K562 (cell line): Measurements from ENCODE around the gene BMP6. TPM values are rescaled to one million over a fixed set of nuclear protein-coding genes. Genes with fewer than 3 reads are reported as not detected.
A peak's percentile ranks its signal among the peaks of the same experiment; 100 is the strongest.

ENCODE experiments used
- ATAC-seq: fragments of 200-7000 bp; cut with Tn5 transposase; 3 replicates; pipeline ENCODE4 v1.9.1; 2020; ENCODE audit warnings: moderate library complexity
- BruUV-seq: library from RNA; stranded (reverse); fragments of 400-500 nt; replicated peaks from 2 replicates; lab custom pipeline; 2021; lab: Mats Ljungman, UMichigan
- CTCF ChIA-PET: fragments of 300-600 bp; formaldehyde crosslinking; extraction: SDS; loops from one replicate; lab custom pipeline; 2021; ENCODE audit warnings: low intra/inter-chr PET ratio; lab: Yijun Ruan, JAX
- POLR2A ChIA-PET: fragments of 300-600, 350-650 bp; sonication (Branson Sonifier 250); formaldehyde crosslinking; extraction: SDS; loops from one replicate; lab custom pipeline; 2021; ENCODE audit warnings: antibody characterized with exemption, inconsistent platforms; lab: Yijun Ruan, JAX
- DNase-seq, 4 experiments: peaks; one replicate each; pipeline versions ENCODE4 v3.0.0 to v3.0.0-alpha.2; 2011 to 2018; ENCODE audit warnings: low spot score in 3 of 4, mixed read lengths in 3 of 4; ENCODE audit errors: extremely low read depth in 1 of 4
- FAIRE-seq: peaks from 2 replicates; lab custom pipeline; 2011; peaks lifted over from hg19 to GRCh38; lab: Jason Lieb, UNC
- H2AFZ ChIP-seq: 2 replicates; pipeline ENCODE4 v1.6.0; 2011; ENCODE audit warnings: low read depth, low read length, control low read depth, inconsistent platforms
- H3K27ac ChIP-seq: fragments of 200-600 bp; 3 replicates; pipeline ENCODE4 v1.8.0; 2011; ENCODE audit warnings: low read depth, mild to moderate bottlenecking, control low read depth, inconsistent platforms, low read length, moderate library complexity, mixed read lengths; ENCODE audit errors: extremely low read depth
- H3K27me3 ChIP-seq, 2 experiments: fragments of 300-600 bp in 1 of 2; 2 replicates in 1 of 2; 3 replicates in 1 of 2; pipeline versions ENCODE4 v1.6.0 to v1.8.0; 2011; ENCODE audit warnings: inconsistent platforms in 2 of 2, low read length in 2 of 2, mild to moderate bottlenecking in 1 of 2, mixed read lengths in 1 of 2, moderate library complexity in 1 of 2; ENCODE audit not compliant: control insufficient read depth in 2 of 2, insufficient read depth in 2 of 2
- H3K36me3 ChIP-seq: fragments of 300-600 bp; 3 replicates; pipeline ENCODE4 v1.8.0; 2011; ENCODE audit warnings: mild to moderate bottlenecking, low read length, inconsistent platforms; ENCODE audit not compliant: control insufficient read depth, insufficient read depth
- H3K4me1 ChIP-seq, 2 experiments: fragments of 200-600 bp in 1 of 2; replicated peaks in 1 of 2; 2 replicates in 1 of 2; 3 replicates in 1 of 2; pipeline versions ENCODE4 v1.5.1 to v1.8.0; 2011; ENCODE audit warnings: inconsistent platforms in 2 of 2, low read length in 2 of 2, mild to moderate bottlenecking in 1 of 2, mixed read lengths in 1 of 2, moderate library complexity in 1 of 2; ENCODE audit not compliant: control insufficient read depth in 2 of 2, insufficient read depth in 2 of 2
- H3K4me2 ChIP-seq: 2 replicates; pipeline ENCODE4 v1.6.1; 2011; ENCODE audit warnings: low read length, control low read depth, inconsistent platforms, mixed read lengths; ENCODE audit not compliant: insufficient read depth
- H3K4me3 ChIP-seq: fragments of 200-600 bp; sonication (generic), shearing (Covaris generic); 2 replicates; pipeline ENCODE4 v1.5.1; 2016; ENCODE audit warnings: control low read depth, inconsistent platforms
- H3K79me2 ChIP-seq: fragments of 200-600 bp; 3 replicates; pipeline ENCODE4 v1.8.0; 2011; ENCODE audit warnings: low read length, inconsistent platforms; ENCODE audit not compliant: control insufficient read depth, insufficient read depth
- H3K9ac ChIP-seq, 2 experiments: 2 replicates each; pipeline versions ENCODE4 v1.6.0 to v1.6.1; 2011; ENCODE audit warnings: low read depth in 2 of 2, low read length in 2 of 2, control low read depth in 1 of 2, inconsistent platforms in 1 of 2, mild to moderate bottlenecking in 1 of 2, mixed read lengths in 1 of 2; ENCODE audit not compliant: insufficient read depth in 1 of 2
- H3K9me1 ChIP-seq: one replicate; pipeline ENCODE4 v1.6.0; 2011; ENCODE audit warnings: inconsistent platforms, mild to moderate bottlenecking, low read length, moderate library complexity; ENCODE audit not compliant: control insufficient read depth, insufficient read depth
- H3K9me3 ChIP-seq: replicated peaks from 2 replicates; pipeline ENCODE4 v1.5.1; 2011; ENCODE audit warnings: low read depth, low read length, inconsistent platforms; ENCODE audit not compliant: control insufficient read depth, insufficient read depth
- H4K20me1 ChIP-seq: replicated peaks from 2 replicates; pipeline ENCODE4 v1.6.1; 2011; ENCODE audit warnings: low read length, inconsistent platforms, mixed read lengths; ENCODE audit not compliant: control insufficient read depth, insufficient read depth
- BACH1 ChIP-seq: fragments of 200-800 bp; sonication (Bioruptor generic); IDR thresholded peaks from 2 replicates; pipeline ENCODE4 v1.6.1; 2016; ENCODE audit warnings: missing genetic modification characterization, missing compliant biosample characterization
- C11orf30 ChIP-seq: fragments of 450-650 bp; IDR thresholded peaks from 2 replicates; pipeline ENCODE4 v1.6.1; 2016; ENCODE audit warnings: low read depth, mild to moderate bottlenecking
- CHAMP1 ChIP-seq: fragments of 450-650 bp; IDR thresholded peaks from 2 replicates; pipeline ENCODE4 v1.6.1; 2016; ENCODE audit warnings: mild to moderate bottlenecking
- ERF ChIP-seq: fragments of 450-650 bp; formaldehyde crosslinking; IDR thresholded peaks from 2 replicates; pipeline ENCODE4 v1.4.0; 2020; ENCODE audit warnings: mild to moderate bottlenecking, mixed read lengths
- GABPA ChIP-seq: fragments of 200-800 bp; sonication (Bioruptor generic); conservative IDR thresholded peaks from 2 replicates; pipeline ENCODE4 v1.6.1; 2016; ENCODE audit warnings: low read depth, missing genetic modification characterization, missing compliant biosample characterization
- HMGN3 ChIP-seq: IDR thresholded peaks from 2 replicates; pipeline ENCODE4 v1.6.1; 2011; ENCODE audit warnings: borderline replicate concordance, low read depth, mild to moderate bottlenecking, mixed read lengths, low read length; ENCODE audit not compliant: insufficient read length; ENCODE audit errors: extremely low read depth
- MAFK ChIP-seq: IDR thresholded peaks from 2 replicates; pipeline ENCODE4 v1.6.1; 2011; ENCODE audit warnings: low read length, improper control_type of control experiment
- MEIS2 ChIP-seq: fragments of 450-650 bp; IDR thresholded peaks from 2 replicates; pipeline ENCODE4 v1.6.1; 2014; ENCODE audit warnings: mild to moderate bottlenecking; ENCODE audit not compliant: partially characterized antibody
- NFE2 ChIP-seq: IDR thresholded peaks from 2 replicates; pipeline ENCODE4 v1.6.1; 2014; ENCODE audit warnings: antibody characterized with exemption, low read depth
- TBL1XR1 ChIP-seq, 2 experiments: IDR thresholded peaks; 2 replicates each; pipeline ENCODE4 v1.6.1; 2012; ENCODE audit warnings: improper control_type of control experiment in 2 of 2, low read length in 2 of 2, mild to moderate bottlenecking in 1 of 2
- ZC3H11A ChIP-seq: IDR thresholded peaks from 2 replicates; pipeline ENCODE4 v1.6.1; 2012; ENCODE audit warnings: low read depth, low read length, improper control_type of control experiment
- ZNF316 ChIP-seq: fragments of 450-650 bp; IDR thresholded peaks from 2 replicates; pipeline ENCODE4 v1.6.1; 2016
- WGBS: fragments of 100-300 bp; shearing (Covaris generic); methylation state at CpG from one replicate; pipeline ENCODE4 v1.1.6; 2016; ENCODE audit warnings: low coverage, mixed read lengths; ENCODE audit not compliant: insufficient coverage; ENCODE audit errors: missing lambda C conversion rate; 5-methylcytosine and 5-hydroxymethylcytosine counted together
- in situ Hi-C: fragments of 300-500 bp; cut with MboI; formaldehyde crosslinking; loops from 4 replicates; pipeline ENCODE4 v1.15.0; 2018; ENCODE audit warnings: inconsistent platforms, mixed read lengths
- intact Hi-C: fragments of 100-400 bp; cut with micrococcal nuclease; formaldehyde crosslinking; loops from 2 replicates; pipeline ENCODE4 v1.14.2; 2022
- polyA plus RNA-seq, 8 experiments: library from polyadenylated mRNA; depleted of rRNA in 4 of 8; stranded (reverse) in 5 of 8; unstranded in 3 of 8; fragments of >200 nt; fragmentation: Nextera tagmentation in 2 of 8; fragmentation: Illumina TruSeq in 1 of 8; extraction: Ambion mirVana in 2 of 8; extraction: Trizol in 1 of 8; gene quantifications; 2 replicates each; pipeline versions ENCODE4 v1.2.1 to v1.2.3, GENCODE V29; 2011 to 2014; ENCODE audit warnings: inconsistent platforms in 1 of 8, missing spikeins in 1 of 8
- total RNA-seq, 7 experiments: library from RNA; depleted of rRNA in 6 of 7; stranded (reverse); fragments of >200 nt in 6 of 7; fragmentation: Illumina TruSeq in 2 of 7; extraction: Trizol in 2 of 7; gene quantifications; 2 replicates each; pipeline versions ENCODE4 v1.2.1 to v1.2.3, GENCODE V29; 2011 to 2021; ENCODE audit warnings: low replicate concordance in 1 of 7
- TF ChIP-seq, protein P1 (sequence below): fragments of 450-650 bp; IDR thresholded peaks from one replicate; pipeline ENCODE4 v1.6.1; 2018; ENCODE audit warnings: mild to moderate bottlenecking, moderate library complexity; ENCODE audit not compliant: partially characterized antibody
- TF ChIP-seq, protein P2 (sequence below): sonication (generic); formaldehyde crosslinking; IDR thresholded peaks from 2 replicates; pipeline ENCODE4 v1.5.0; 2020; ENCODE audit warnings: missing genetic modification reagents
- TF ChIP-seq, protein P3 (sequence below), 2 experiments: IDR thresholded peaks in 1 of 2; conservative IDR thresholded peaks in 1 of 2; 2 replicates each; pipeline ENCODE4 v1.6.1; 2016; ENCODE audit warnings: low read depth in 2 of 2, mild to moderate bottlenecking in 1 of 2, missing compliant biosample characterization in 1 of 2, missing genetic modification characterization in 1 of 2, moderate library complexity in 1 of 2

Gene BMP6
- total and polyA plus RNA-seq, 9 of the 15 experiments (the other 6 are each of a cell fraction or from before 2014, with no cell fraction given) = 0.01 to 0.13 (median 0.06) TPM; not detected in 3

- POLR2A ChIA-PET = no interaction called here
- DNase-seq = no peak
- H3K9me1 ChIP-seq = no peaks in the 10 kb centered on the region
- no peaks in the 10 kb centered on the region for H4K20me1 ChIP-seq
- H3K4me1 ChIP-seq = no peaks in the 10 kb centered on the region
- peaks cover 29 to 64% of the 10 kb centered on the region in 2 experiments for H3K27me3 ChIP-seq
- ATAC-seq = no peak
- no peak overlapping the region for H3K4me2 ChIP-seq
- H3K4me3 ChIP-seq = no peak overlapping the region
- no peaks in the 10 kb centered on the region for H3K79me2 ChIP-seq
- CTCF ChIA-PET = no interaction called here
- no TSS peak for BruUV-seq
- FAIRE-seq = no peak
- no peak overlapping the region for H2AFZ ChIP-seq
- no peak overlapping the region for H3K27ac ChIP-seq
- intact Hi-C loops = no loop called here
- no peaks in the 10 kb centered on the region for H3K36me3 ChIP-seq
- WGBS = 0% methylated on average over 3 of the region's 3 CpGs
- no peaks in the 10 kb centered on the region for H3K9me3 ChIP-seq
- in situ Hi-C loops = no loop called here
- H3K9ac ChIP-seq = no peak overlapping the region
- TF ChIP-seq, protein P1, sequence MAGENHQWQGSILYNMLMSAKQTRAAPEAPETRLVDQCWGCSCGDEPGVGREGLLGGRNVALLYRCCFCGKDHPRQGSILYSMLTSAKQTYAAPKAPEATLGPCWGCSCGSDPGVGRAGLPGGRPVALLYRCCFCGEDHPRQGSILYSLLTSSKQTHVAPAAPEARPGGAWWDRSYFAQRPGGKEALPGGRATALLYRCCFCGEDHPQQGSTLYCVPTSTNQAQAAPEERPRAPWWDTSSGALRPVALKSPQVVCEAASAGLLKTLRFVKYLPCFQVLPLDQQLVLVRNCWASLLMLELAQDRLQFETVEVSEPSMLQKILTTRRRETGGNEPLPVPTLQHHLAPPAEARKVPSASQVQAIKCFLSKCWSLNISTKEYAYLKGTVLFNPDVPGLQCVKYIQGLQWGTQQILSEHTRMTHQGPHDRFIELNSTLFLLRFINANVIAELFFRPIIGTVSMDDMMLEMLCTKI = no peak
- TF ChIP-seq ZNF316 (peak; percentile 96), MEIS2 (peak; percentile 18), MAFK (peak; percentile 93), HMGN3 (no peak), BACH1 (tag) (peak; percentile 71), GABPA (tag) (no peak), NFE2 (peak; percentile 53), CHAMP1 (no peak), ZC3H11A (no peak), ERF (CRISPR knock-in tag) (no peak), TBL1XR1 (IDR thresholded peaks at IDR 0.05; ENCODE audit: low read length in 2 of 2) (no peak), C11orf30 (peak; percentile 93)
- TF ChIP-seq, protein P2, sequence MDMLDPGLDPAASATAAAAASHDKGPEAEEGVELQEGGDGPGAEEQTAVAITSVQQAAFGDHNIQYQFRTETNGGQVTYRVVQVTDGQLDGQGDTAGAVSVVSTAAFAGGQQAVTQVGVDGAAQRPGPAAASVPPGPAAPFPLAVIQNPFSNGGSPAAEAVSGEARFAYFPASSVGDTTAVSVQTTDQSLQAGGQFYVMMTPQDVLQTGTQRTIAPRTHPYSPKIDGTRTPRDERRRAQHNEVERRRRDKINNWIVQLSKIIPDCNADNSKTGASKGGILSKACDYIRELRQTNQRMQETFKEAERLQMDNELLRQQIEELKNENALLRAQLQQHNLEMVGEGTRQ = no peak
- TF ChIP-seq, protein P3, sequence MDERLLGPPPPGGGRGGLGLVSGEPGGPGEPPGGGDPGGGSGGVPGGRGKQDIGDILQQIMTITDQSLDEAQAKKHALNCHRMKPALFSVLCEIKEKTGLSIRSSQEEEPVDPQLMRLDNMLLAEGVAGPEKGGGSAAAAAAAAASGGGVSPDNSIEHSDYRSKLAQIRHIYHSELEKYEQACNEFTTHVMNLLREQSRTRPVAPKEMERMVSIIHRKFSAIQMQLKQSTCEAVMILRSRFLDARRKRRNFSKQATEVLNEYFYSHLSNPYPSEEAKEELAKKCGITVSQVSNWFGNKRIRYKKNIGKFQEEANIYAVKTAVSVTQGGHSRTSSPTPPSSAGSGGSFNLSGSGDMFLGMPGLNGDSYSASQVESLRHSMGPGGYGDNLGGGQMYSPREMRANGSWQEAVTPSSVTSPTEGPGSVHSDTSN (CRISPR knock-in tag; IDR thresholded peaks at IDR 0.05; ENCODE audit: low read depth) = no peak
- TF ChIP-seq, protein P3 (tag; conservative IDR thresholded peaks at IDR 0.05; ENCODE audit: low read depth) = 0 out of 2 replicates have a peak, but pooled peaks have one; percentile 44
Measured at GRCh38 chr6:7769702-7770101, 43.8 kb downstream of the BMP6 start.
